Bronchial epithelial cell (primary cell): ENCODE results near the gene CHMP4A. TPM values are rescaled to one million over a fixed set of nuclear protein-coding genes. Genes with fewer than 3 reads are reported as not detected.

ENCODE experiments used
- DNase-seq: peaks from one replicate; pipeline ENCODE4 v3.0.0-alpha.2; 2010; ENCODE audit warnings: low read depth
- FAIRE-seq: peaks from 2 replicates; lab custom pipeline; 2011; peaks lifted over from hg19 to GRCh38; lab: Jason Lieb, UNC
- H3K27me3 ChIP-seq: 2 replicates; pipeline ENCODE4 v1.5.1; 2011; ENCODE audit warnings: low read length; ENCODE audit not compliant: control insufficient read depth, insufficient read depth
- H3K36me3 ChIP-seq: 2 replicates; pipeline ENCODE4 v1.5.1; 2011; ENCODE audit warnings: low read length; ENCODE audit not compliant: control insufficient read depth, insufficient read depth
- H3K4me3 ChIP-seq: 2 replicates; pipeline ENCODE4 v1.5.1; 2011; ENCODE audit warnings: mild to moderate bottlenecking, low read depth, low read length, control low read depth
- total RNA-seq: library from RNA; depleted of rRNA; stranded (reverse); fragments of >200 nt; gene quantifications from 2 replicates; pipeline ENCODE4 v1.2.1, GENCODE V29; 2014
- TF ChIP-seq, protein P1 (sequence below): IDR thresholded peaks from 2 replicates; pipeline ENCODE4 v1.5.1; 2011; ENCODE audit warnings: mild to moderate bottlenecking, moderate library complexity, low read length, control low read depth, inconsistent platforms; ENCODE audit not compliant: insufficient read depth, severe bottlenecking

CHMP4A gene
- total RNA-seq, 1 donor from 2014 or later = 69.8 TPM

- TF ChIP-seq, protein P1, sequence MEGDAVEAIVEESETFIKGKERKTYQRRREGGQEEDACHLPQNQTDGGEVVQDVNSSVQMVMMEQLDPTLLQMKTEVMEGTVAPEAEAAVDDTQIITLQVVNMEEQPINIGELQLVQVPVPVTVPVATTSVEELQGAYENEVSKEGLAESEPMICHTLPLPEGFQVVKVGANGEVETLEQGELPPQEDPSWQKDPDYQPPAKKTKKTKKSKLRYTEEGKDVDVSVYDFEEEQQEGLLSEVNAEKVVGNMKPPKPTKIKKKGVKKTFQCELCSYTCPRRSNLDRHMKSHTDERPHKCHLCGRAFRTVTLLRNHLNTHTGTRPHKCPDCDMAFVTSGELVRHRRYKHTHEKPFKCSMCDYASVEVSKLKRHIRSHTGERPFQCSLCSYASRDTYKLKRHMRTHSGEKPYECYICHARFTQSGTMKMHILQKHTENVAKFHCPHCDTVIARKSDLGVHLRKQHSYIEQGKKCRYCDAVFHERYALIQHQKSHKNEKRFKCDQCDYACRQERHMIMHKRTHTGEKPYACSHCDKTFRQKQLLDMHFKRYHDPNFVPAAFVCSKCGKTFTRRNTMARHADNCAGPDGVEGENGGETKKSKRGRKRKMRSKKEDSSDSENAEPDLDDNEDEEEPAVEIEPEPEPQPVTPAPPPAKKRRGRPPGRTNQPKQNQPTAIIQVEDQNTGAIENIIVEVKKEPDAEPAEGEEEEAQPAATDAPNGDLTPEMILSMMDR = no peak
- DNase-seq (no peak), FAIRE-seq (no peak)
- peaks cover 27% of the 10 kb centered on the region for H3K36me3 ChIP-seq
- H3K27me3 ChIP-seq = no peaks in the 10 kb centered on the region
- no peak overlapping the region for H3K4me3 ChIP-seq
Observed at GRCh38 chr14:24179294-24179960, 33.9 kb downstream of the CHMP4A start.

- Histone ChIP-seq H3K36me3 (peaks cover 20% of the 10 kb centered on the region), H3K27me3 (no peaks in the 10 kb centered on the region), H3K4me3 (no peak overlapping the region)
- FAIRE-seq = no peak
- TF ChIP-seq, protein P1 = no peak
- DNase-seq = no peak
Observed at GRCh38 chr14:24178399-24179178, 34.7 kb downstream of the CHMP4A start.

DNA sequence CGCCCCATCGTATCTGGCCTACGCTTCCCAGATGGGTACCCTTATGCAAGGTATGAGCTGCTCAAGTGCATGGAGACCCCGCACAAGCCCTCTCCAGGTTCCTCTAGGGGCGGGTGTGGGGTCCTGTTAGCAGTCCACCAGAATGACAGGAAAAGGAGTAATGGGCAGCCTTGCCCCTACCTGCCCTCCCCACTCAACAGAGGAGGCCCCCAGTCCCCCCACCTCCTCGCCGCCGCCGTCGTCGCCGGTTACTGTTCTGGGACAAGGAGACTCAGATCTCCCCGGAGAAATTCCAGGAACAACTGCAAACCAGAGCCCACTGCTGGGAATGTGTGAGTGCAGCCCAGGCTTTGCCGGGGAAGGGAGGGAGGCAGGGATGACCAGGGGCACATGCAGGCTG is 35.4 kb downstream of the CHMP4A start:
- peaks cover 19% of the 10 kb centered on the region for H3K36me3 ChIP-seq
- DNase-seq (no peak), FAIRE-seq (no peak)
- no peak overlapping the region for H3K4me3 ChIP-seq
- TF ChIP-seq, protein P1 = no peak
- H3K27me3 ChIP-seq = no peaks in the 10 kb centered on the region

GRCh38 chr14:24177041-24177825 is 36.1 kb downstream of the CHMP4A start:
- FAIRE-seq (no peak), DNase-seq (no peak)
- no peaks in the 10 kb centered on the region for H3K27me3 ChIP-seq
- peaks cover 16% of the 10 kb centered on the region for H3K36me3 ChIP-seq
- TF ChIP-seq, protein P1 = no peak
- no peak overlapping the region for H3K4me3 ChIP-seq

GRCh38 chr14:24176599-24176998 is 36.7 kb downstream of the CHMP4A start:
- no peak for FAIRE-seq
- TF ChIP-seq, protein P1 = no peak
- H3K36me3 ChIP-seq = peaks cover 16% of the 10 kb centered on the region
- no peak for DNase-seq
- H3K4me3 ChIP-seq = no peak overlapping the region
- H3K27me3 ChIP-seq = no peaks in the 10 kb centered on the region
